Endothelial cell of umbilical vein (primary cell): ENCODE data around the gene FAM237A. TPM values are rescaled to one million over a fixed set of nuclear protein-coding genes. Genes with fewer than 3 reads are reported as not detected.

Source experiments
- BruUV-seq: library from RNA; stranded (reverse); fragments of 400-500 nt; replicated peaks from 2 replicates; lab custom pipeline; 2021; lab: Mats Ljungman, UMichigan
- CTCF ChIA-PET: fragments of 300-600, 350-600 bp; sonication (Branson Sonifier 250); formaldehyde crosslinking; loops from one replicate; lab custom pipeline; 2021; ENCODE audit warnings: antibody characterized with exemption, inconsistent platforms; lab: Charles Lee
- POLR2A ChIA-PET: fragments of 300-600, 350-600 bp; sonication (Branson Sonifier 250); formaldehyde crosslinking; loops from one replicate; lab custom pipeline; 2021; ENCODE audit warnings: antibody characterized with exemption, inconsistent platforms; lab: Charles Lee
- DNase-seq: peaks from one replicate; pipeline ENCODE4 v3.0.0-alpha.2; 2011; ENCODE audit warnings: low read depth, low spot score
- FAIRE-seq: peaks from 2 replicates; lab custom pipeline; 2011; peaks lifted over from hg19 to GRCh38; lab: Jason Lieb, UNC
- H2AFZ ChIP-seq: 2 replicates; pipeline ENCODE4 v1.6.0; 2012; ENCODE audit warnings: low read depth, low read length, control low read depth, inconsistent platforms
- H3K27ac ChIP-seq: 2 replicates; pipeline ENCODE4 v1.5.1; 2011; ENCODE audit warnings: low read depth, mild to moderate bottlenecking, control low read depth, low read length, moderate library complexity; ENCODE audit not compliant: insufficient read depth
- H3K27me3 ChIP-seq, 2 experiments: 2 replicates each; pipeline versions ENCODE4 v1.6.0 to v1.6.1; 2011; ENCODE audit warnings: low read length in 2 of 2, mixed read lengths in 1 of 2; ENCODE audit not compliant: control insufficient read depth in 2 of 2, insufficient read depth in 2 of 2
- H3K36me3 ChIP-seq, 2 experiments: 2 replicates in 1 of 2; 3 replicates in 1 of 2; pipeline ENCODE4 v1.5.1; 2011; ENCODE audit warnings: low read length in 2 of 2, mild to moderate bottlenecking in 1 of 2, moderate library complexity in 1 of 2; ENCODE audit not compliant: control insufficient read depth in 2 of 2, insufficient read depth in 2 of 2; ENCODE audit errors: extremely low read depth in 1 of 2
- H3K4me1 ChIP-seq: 3 replicates; pipeline ENCODE4 v1.5.1; 2011; ENCODE audit warnings: mild to moderate bottlenecking, low read length; ENCODE audit not compliant: control insufficient read depth, insufficient read depth; ENCODE audit errors: extremely low read depth
- H3K4me2 ChIP-seq: 2 replicates; pipeline ENCODE4 v1.6.1; 2011; ENCODE audit warnings: low read length, control low read depth, mixed read lengths; ENCODE audit not compliant: insufficient read depth
- H3K4me3 ChIP-seq, 3 experiments: fragments of 200-600 bp in 1 of 3; sonication (generic), shearing (Covaris generic) in 1 of 3; replicated peaks in 1 of 3; 2 replicates each; pipeline ENCODE4 v1.5.1; 2011 to 2016; ENCODE audit warnings: control low read depth in 3 of 3, low read length in 3 of 3, mild to moderate bottlenecking in 2 of 3, inconsistent platforms in 1 of 3, low read depth in 1 of 3, moderate library complexity in 1 of 3; ENCODE audit not compliant: insufficient read depth in 1 of 3
- H3K79me2 ChIP-seq: 2 replicates; pipeline ENCODE4 v1.6.0; 2012; ENCODE audit warnings: low read length, inconsistent platforms; ENCODE audit not compliant: control insufficient read depth, insufficient read depth
- H3K9ac ChIP-seq: replicated peaks from 2 replicates; pipeline ENCODE3; 2011; ENCODE audit warnings: low read length, control low read depth; ENCODE audit not compliant: insufficient read depth; ENCODE audit errors: extremely low read depth
- H3K9me1 ChIP-seq: replicated peaks from 3 replicates; pipeline ENCODE4 v1.6.0; 2011; ENCODE audit warnings: mild to moderate bottlenecking, low read length; ENCODE audit not compliant: control insufficient read depth, insufficient read depth; ENCODE audit errors: extremely low read depth
- H3K9me3 ChIP-seq: replicated peaks from 2 replicates; pipeline ENCODE4 v1.5.1; 2012; ENCODE audit warnings: low read length, inconsistent platforms; ENCODE audit not compliant: control insufficient read depth, insufficient read depth
- H4K20me1 ChIP-seq: replicated peaks from 2 replicates; pipeline ENCODE3; 2011; ENCODE audit warnings: mild to moderate bottlenecking, low read length; ENCODE audit not compliant: control insufficient read depth, insufficient read depth; ENCODE audit errors: extremely low read depth
- CTCF ChIP-seq, 2 donors: IDR thresholded peaks; 1 replicate in 1 of 2; 2 replicates in 1 of 2; pipeline ENCODE4 v1.5.1; 2011; ENCODE audit warnings: low read length in 2 of 2, mild to moderate bottlenecking in 2 of 2, moderate library complexity in 2 of 2, control low read depth in 1 of 2, inconsistent platforms in 1 of 2, low read depth in 1 of 2; ENCODE audit not compliant: insufficient read depth in 1 of 2; ENCODE audit errors: extremely low read depth in 1 of 2
- EZH2 ChIP-seq: IDR thresholded peaks from 2 replicates; pipeline ENCODE4 v1.6.1; 2012; ENCODE audit warnings: borderline replicate concordance, low read depth, mild to moderate bottlenecking, moderate library complexity, low read length, inconsistent platforms; ENCODE audit not compliant: severe bottlenecking
- FOS ChIP-seq: IDR thresholded peaks from 2 replicates; pipeline ENCODE4 v1.6.1; 2011; ENCODE audit warnings: mild to moderate bottlenecking, low read length, moderate library complexity, borderline replicate concordance; ENCODE audit not compliant: insufficient read depth
- GATA2 ChIP-seq: IDR thresholded peaks from 2 replicates; pipeline ENCODE4 v1.7.0; 2011; ENCODE audit warnings: low read depth, mild to moderate bottlenecking, moderate library complexity, mixed read lengths, low read length; ENCODE audit not compliant: insufficient read length, insufficient read depth
- JUN ChIP-seq: IDR thresholded peaks from 2 replicates; pipeline ENCODE4 v1.6.1; 2011; ENCODE audit warnings: borderline replicate concordance, low read depth; ENCODE audit not compliant: insufficient read length, insufficient read depth
- MAX ChIP-seq: IDR thresholded peaks from 2 replicates; pipeline ENCODE4 v1.6.1; 2011; ENCODE audit not compliant: insufficient read depth, insufficient read length
- MYC ChIP-seq: IDR thresholded peaks from one replicate; pipeline ENCODE4 v1.6.1; 2011; ENCODE audit warnings: mild to moderate bottlenecking, low read depth, low read length
- POLR2A ChIP-seq: IDR thresholded peaks from 2 replicates; pipeline ENCODE4 v1.6.1; 2012; ENCODE audit warnings: low read depth, mild to moderate bottlenecking, control low read depth, low read length
- POLR2AphosphoS5 ChIP-seq: IDR thresholded peaks from 2 replicates; pipeline ENCODE4 v1.6.1; 2012; ENCODE audit warnings: low read depth, mild to moderate bottlenecking, control low read depth, low read length, moderate library complexity; ENCODE audit not compliant: insufficient read depth
- dilution Hi-C: fragments of 300-500 bp; cut with MboI; formaldehyde crosslinking; loops from one replicate; pipeline ENCODE4 v1.15.0; 2019; ENCODE audit warnings: low sequenced_read_pairs; ENCODE audit not compliant: extremely low pct_ligation_motif_present
- intact Hi-C: fragments of 100-400 bp; cut with micrococcal nuclease; formaldehyde crosslinking; loops from one replicate; pipeline ENCODE4 v1.10.0; 2022
- polyA plus RNA-seq, 4 experiments: library from polyadenylated mRNA; depleted of rRNA in 3 of 4; stranded (reverse) in 3 of 4; unstranded in 1 of 4; fragments of >200 nt; gene quantifications; 2 replicates each; pipeline versions ENCODE4 v1.2.1 to v1.2.3, GENCODE V29; 2011 to 2012; ENCODE audit warnings: missing spikeins in 1 of 4
- total RNA-seq: library from RNA; stranded (reverse); gene quantifications from 2 replicates; pipeline ENCODE4 v1.2.3, GENCODE V29; 2021

Gene FAM237A
- total and polyA plus RNA-seq, 2 donors (not counting 3 experiments of a cell fraction or from before 2014, with no cell fraction given) = not detected

GRCh38 chr2:206610451-206610850 lies 31.8 kb upstream of the FAM237A start:
- FAIRE-seq (no peak), DNase-seq (no peak)
- Histone ChIP-seq H3K27me3 (no peaks in the 10 kb centered on the region), H3K9me3 (no peaks in the 10 kb centered on the region), H3K79me2 (no peaks in the 10 kb centered on the region), H3K36me3 (no peaks in the 10 kb centered on the region), H2AFZ (no peak overlapping the region), H3K4me2 (no peak overlapping the region), H3K4me1 (no peaks in the 10 kb centered on the region), H3K27ac (no peak overlapping the region), H3K9me1 (no peaks in the 10 kb centered on the region), H4K20me1 (no peaks in the 10 kb centered on the region), H3K9ac (no peak overlapping the region), H3K4me3 (no peak overlapping the region)
- TF ChIP-seq MAX = no peak
- no peak for TF ChIP-seq FOS
- TF ChIP-seq EZH2 = no peak
- no peak for TF ChIP-seq GATA2
- no peak for TF ChIP-seq CTCF (IDR thresholded peaks at IDR 0.05; ENCODE audit: extremely low read depth in 1 of 2, insufficient read depth in 1 of 2, low read depth in 1 of 2, low read length in 2 of 2)
- no peak for TF ChIP-seq POLR2AphosphoS5
- TF ChIP-seq MYC = no peak
- TF ChIP-seq JUN = no peak
- TF ChIP-seq POLR2A = no peak
- ChIA-PET POLR2A (no interaction called here), CTCF (interaction anchor here (0.9 to 1.6 kb wide), 3 partner anchors 9 to 63 kb away, joined by 3 to 4 read pairs (median 4); no protein-coding TSS in a partner anchor)
- intact Hi-C loops (no loop called here), dilution Hi-C loops (no loop called here)
- BruUV-seq = no TSS peak
